Cardiac fibroblast (primary cell): Measurements from ENCODE around the gene B3GNT4.
A peak's percentile ranks its signal among the peaks of the same experiment; 100 is the strongest.
"Not testable (repeated sequence)": the region's sequence is repeated elsewhere in the genome, so short reads cannot be mapped to it uniquely, and the experiment has no call there.

Experiments
- DNase-seq, 2 donors: peaks; one replicate each; pipeline versions ENCODE4 v3.0.0 to v3.0.0-alpha.2; 2010; ENCODE audit warnings: low read depth in 2 of 2
- H3K4me3 ChIP-seq, 2 donors: replicated peaks in 1 of 2; 1 replicate in 1 of 2; 2 replicates in 1 of 2; pipeline ENCODE4 v1.5.1; 2011; ENCODE audit warnings: low read depth in 2 of 2, low read length in 2 of 2, mild to moderate bottlenecking in 2 of 2, moderate library complexity in 1 of 2
- CTCF ChIP-seq: IDR thresholded peaks from one replicate; pipeline ENCODE4 v1.5.1; 2011; ENCODE audit warnings: low read depth, mild to moderate bottlenecking, low read length, inconsistent platforms

Gene B3GNT4

GRCh38 chr12:122174155-122174845 is 29.2 kb upstream of the B3GNT4 start, which contains the start of gene IL31:
Gene IL31 (minus strand): TSS chr12:122174221. CDS start chr12:122174172, 49 bp downstream.
- DNase-seq, result no peak
- no peak within 1 kb of the TSS for H3K4me3 ChIP-seq
- no peak for TF ChIP-seq CTCF

GRCh38 chr12:122176473-122176872 is 27.0 kb upstream of the B3GNT4 start:
- not testable (repeated sequence) for DNase-seq, H3K4me3 ChIP-seq

- peak; percentile 21 to 44 for DNase-seq
- TF ChIP-seq CTCF, result no peak
- peak within 1 kb of the TSS; percentile 33 to 50 for H3K4me3 ChIP-seq
Observed at GRCh38 chr12:122182887-122183587, 20.5 kb upstream of the B3GNT4 start, which contains the start of gene LRRC43. Gene LRRC43 (plus strand): TSS chr12:122183123. CDS start chr12:122183145, 22 bp downstream.

- H3K4me3 ChIP-seq, result peak overlapping the region in 1 of 2 donors; percentile 33
- no peak for TF ChIP-seq CTCF
- DNase-seq, result no peak
Observed at GRCh38 chr12:122183588-122183940, 19.9 kb upstream of the B3GNT4 start.

- H3K4me3 ChIP-seq, result no peak overlapping the region
- TF ChIP-seq CTCF, result no peak
- no peak for DNase-seq
Observed at GRCh38 chr12:122184517-122184916, 19.0 kb upstream of the B3GNT4 start.

- DNase-seq, result no peak
- H3K4me3 ChIP-seq, result no peak overlapping the region
- TF ChIP-seq CTCF, result no peak
Observed at GRCh38 chr12:122185079-122185478, 18.4 kb upstream of the B3GNT4 start.

GRCh38 chr12:122185494-122186082 is 17.9 kb upstream of the B3GNT4 start:
- no peak for DNase-seq
- no peak overlapping the region for H3K4me3 ChIP-seq
- no peak for TF ChIP-seq CTCF
